Posterior cingulate gyrus (tissue), 11 donors: Measurements from ENCODE around the gene AMN1.
"Not testable (repeated sequence)": the region's sequence is repeated elsewhere in the genome, so short reads cannot be mapped to it uniquely, and the experiment has no call there.

Source experiments
- DNase-seq, 10 donors: peaks; one replicate each; pipeline versions ENCODE4 v3.0.0 to v3.0.0-alpha.2; 2020 to 2021; ENCODE audit warnings: mixed read lengths in 3 of 10
- intact Hi-C: fragments of 100-400 bp; cut with DNase I; formaldehyde crosslinking; loops from one replicate; pipeline ENCODE4 v1.15.1; 2023

The AMN1 gene

DNA sequence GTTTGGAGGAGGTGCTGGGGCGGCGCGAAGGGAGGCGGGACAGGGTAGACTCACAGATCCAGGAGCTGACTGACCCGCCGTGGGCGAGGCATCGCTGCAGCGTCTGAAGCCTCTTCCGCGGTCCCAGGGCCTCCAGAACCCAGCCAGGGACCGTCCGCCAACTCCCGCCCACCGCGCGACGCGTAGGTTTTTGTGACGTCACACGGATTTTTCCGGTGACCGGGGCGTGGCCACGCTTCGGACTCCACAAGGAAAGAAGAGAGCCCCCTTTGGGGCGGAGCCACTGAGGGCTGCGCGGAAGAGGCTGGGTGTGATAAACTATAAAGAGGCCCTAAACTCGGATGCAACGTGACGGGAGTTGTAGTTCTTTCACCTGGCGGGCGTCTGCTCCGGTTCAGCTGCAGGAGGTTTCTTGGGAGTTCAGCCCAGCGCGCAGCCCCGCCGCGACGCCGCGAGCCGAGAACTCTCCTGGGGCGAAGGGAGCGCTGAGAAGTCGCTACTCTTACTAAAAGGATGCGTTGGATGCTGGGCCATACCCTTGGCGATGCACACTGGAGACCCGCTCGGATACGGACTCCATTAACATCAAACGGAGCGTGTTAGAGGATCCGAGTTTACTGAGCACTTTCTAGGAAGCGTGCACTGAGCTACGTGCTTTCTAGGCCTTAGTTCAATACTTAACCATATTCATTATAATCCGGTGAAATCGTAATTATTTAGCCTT lies at the start of gene AMN1:
TSS of gene AMN1 (minus strand) at position 105 of the 724 bp plus-strand sequence. CDS start at position 92, 13 bp downstream.
- intact Hi-C loops = loop anchor here (2.0 to 5.0 kb wide), 2 partner anchors 70 to 233 kb away; partner anchors contain the start of gene ETFBKMT

GRCh38 chr12:31773867-31774266 lies 45.0 kb upstream of the AMN1 start:
- intact Hi-C loops = loop anchor here (10.0 kb wide), 1 partner anchor 61 kb away; no protein-coding TSS in a partner anchor
- no peak for DNase-seq

More for the DNA sequence above, at the start of gene AMN1:
- peak; percentile 96 to 100 (median 98) for DNase-seq

GRCh38 chr12:31773223-31773750 lies 44.5 kb upstream of the AMN1 start:
- intact Hi-C loops = loop anchor here (10.0 kb wide), 1 partner anchor 62 kb away; no protein-coding TSS in a partner anchor
- no peak for DNase-seq

GRCh38 chr12:31772685-31773222 lies 43.9 kb upstream of the AMN1 start:
- DNase-seq = no peak
- intact Hi-C loops = loop anchor here (10.0 kb wide), 1 partner anchor 62 kb away; no protein-coding TSS in a partner anchor

DNA sequence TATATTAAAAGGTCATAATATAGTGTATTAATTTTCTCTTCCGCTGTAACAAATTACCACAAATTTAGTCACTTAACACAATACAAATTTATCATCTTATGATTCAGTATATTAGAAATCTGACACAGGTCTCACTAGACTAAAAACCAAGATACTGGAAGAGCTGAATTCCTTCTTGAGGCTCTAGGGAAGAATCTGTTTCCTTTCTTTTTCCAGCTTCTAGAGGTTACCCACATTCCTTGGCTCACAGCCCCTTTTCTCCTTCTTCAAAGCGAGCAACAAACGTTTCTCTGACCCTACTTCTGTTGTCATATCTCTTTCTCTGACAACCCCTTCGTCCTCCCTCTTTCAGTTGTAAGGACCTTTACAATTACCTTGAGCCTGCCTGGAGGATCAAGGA lies 43.4 kb upstream of the AMN1 start:
- intact Hi-C loops = loop anchor here (10.0 kb wide), 1 partner anchor 63 kb away; no protein-coding TSS in a partner anchor
- no peak for DNase-seq

DNA sequence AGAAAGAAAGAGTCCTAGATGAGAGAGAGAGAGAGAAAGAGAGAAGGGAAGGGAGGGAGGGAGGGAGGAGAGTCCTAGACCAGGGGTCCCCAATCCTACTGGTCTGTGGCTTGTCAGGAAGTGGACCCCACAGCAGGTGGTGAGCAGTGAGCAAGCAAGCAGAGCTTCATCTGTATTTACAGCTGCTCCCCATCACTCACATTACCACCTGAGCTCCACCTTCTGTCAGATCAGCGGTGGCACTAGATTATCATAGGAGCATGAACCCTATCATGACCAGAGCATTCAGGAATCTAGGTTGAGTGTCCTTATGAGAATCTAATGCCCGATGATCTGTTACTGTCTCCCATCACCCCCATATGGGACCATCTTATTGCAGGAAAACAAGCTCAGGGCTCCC lies 39.2 kb upstream of the AMN1 start:
- intact Hi-C loops = no loop called here

DNA sequence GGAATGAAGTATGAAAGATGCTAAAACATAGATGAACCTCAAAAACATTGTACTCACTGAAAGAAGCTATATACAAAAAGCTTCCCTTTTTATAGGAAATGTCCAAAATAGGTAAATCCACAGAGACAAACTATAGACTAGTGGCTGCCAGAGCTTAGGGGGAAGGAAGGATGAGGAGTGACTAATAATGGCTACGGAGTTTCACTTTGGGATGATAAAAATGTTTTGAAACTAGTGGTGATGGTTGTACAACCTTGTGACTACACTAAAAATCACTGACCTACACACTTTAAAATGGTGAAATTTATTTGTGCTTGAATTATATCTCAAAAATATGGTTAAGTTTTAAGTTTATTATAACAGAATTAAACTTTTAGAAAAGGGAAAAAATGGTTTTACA lies 37.1 kb upstream of the AMN1 start:
- intact Hi-C loops = no loop called here
- no peak for DNase-seq

More for the DNA sequence above, 39.2 kb upstream of the AMN1 start:
- no peak for DNase-seq

GRCh38 chr12:31759632-31760459 lies 31.0 kb upstream of the AMN1 start:
- DNase-seq = no peak
- intact Hi-C loops = no loop called here

- DNase-seq, intact Hi-C loops: not testable (repeated sequence)
Observed at GRCh38 chr12:31758297-31758696, 29.5 kb upstream of the AMN1 start.

DNA sequence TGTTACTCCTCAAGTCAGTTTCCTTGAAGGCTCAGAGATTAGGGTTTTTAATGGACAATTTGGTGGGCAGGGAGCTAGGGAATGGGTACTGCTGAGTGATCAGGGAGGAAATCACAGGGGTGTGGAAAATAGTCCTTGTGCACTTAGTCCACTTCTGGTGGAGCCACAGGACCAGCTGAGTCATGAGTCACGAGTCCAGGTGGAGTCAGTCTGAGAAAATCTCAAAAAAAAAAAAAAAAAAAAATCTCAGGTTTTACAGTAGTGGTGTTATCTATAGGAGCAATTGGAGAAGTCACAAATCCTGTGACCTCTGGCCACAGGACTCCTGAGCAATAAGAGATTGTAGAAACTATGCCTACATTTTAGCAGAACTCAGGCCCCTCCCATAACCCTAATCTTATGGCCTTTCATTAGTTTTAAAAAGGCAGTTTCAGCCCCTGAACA lies 28.2 kb upstream of the AMN1 start:
- intact Hi-C loops = no loop called here
- DNase-seq = no peak

DNA sequence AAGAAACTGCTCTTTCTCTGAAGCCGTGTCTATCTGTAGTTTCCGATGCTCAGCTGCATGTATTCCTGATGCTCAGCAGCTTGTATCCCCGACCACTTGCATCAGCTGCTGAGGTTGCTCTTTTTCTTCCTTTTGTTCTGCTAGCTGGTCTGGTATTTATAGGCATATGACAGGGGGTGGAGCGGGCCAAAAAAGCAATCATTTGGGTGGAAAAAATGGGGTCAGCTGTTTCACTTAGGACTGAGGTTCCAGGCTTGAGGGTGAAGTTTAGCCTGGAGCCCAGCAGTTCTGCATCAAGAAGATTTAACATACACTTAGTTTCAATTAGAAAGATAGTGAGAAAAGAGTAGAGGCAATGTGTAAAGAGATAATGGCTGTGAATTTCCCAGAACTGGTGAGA lies 23.6 kb upstream of the AMN1 start:
- intact Hi-C loops = no loop called here
- no peak for DNase-seq

DNA sequence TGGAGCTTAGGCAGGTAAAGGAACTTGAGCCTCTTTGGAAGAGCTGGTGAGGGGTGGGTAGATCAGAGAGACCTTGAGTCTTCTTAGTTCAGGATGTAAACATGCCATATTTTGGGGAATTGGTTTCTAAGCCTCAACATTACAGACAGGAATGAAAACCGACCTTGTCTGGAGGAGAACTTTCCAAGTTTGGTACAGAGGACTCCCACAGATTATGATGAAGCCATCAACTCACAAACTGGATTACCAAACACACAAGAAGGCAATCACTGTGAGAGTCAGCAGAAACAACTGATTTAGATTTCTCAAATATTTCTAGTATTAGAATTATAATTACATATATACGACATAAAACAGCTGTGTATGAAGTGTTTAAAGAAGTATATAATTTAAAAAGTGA lies 22.3 kb upstream of the AMN1 start:
- DNase-seq = no peak
- intact Hi-C loops = no loop called here

- no peak for DNase-seq
- intact Hi-C loops = no loop called here
Observed at GRCh38 chr12:31750747-31751039, 21.9 kb upstream of the AMN1 start.

- intact Hi-C loops = no loop called here
- DNase-seq = no peak
Observed at GRCh38 chr12:31749024-31749704, 20.3 kb upstream of the AMN1 start.

DNA sequence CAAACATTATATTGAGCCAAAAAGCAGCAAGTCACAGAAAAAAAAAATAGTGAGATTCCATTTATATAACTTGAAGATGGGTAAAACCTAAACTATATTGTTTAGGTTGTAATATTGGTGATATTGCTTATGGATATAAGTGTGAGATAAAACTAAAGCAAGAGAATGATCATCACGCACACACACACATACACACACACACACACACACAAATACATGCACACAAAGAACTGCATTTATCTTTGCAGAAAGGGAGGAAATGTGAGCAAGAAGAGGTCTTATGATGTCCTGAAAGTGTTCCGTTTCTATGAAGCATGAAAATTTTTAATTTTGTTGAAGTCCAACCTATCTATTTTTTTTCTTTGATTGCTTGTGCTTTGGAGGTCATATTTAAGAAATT lies 16.4 kb upstream of the AMN1 start:
- intact Hi-C loops = no loop called here
- DNase-seq = no peak

GRCh38 chr12:31744363-31744762 lies 15.5 kb upstream of the AMN1 start:
- intact Hi-C loops, DNase-seq: not testable (repeated sequence)

DNA sequence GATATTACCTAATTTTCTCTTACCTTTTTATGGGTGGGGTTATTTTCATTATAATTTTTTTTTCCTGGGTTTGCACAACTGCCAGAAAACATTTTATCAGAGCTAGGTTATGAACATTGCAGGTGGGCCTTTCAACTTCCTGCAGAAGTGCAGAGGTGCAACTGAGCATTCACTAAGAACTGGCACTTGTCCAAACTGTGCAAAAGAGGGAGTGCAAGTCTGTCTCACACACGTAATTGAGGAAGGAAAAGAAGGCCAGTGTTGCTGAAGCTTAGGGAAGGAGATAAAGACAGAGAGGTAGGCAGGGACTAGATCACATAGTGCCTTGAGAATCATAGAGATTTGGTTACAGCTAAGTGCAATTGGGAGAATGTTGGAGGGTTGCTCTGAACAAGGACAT lies 14.1 kb upstream of the AMN1 start:
- intact Hi-C loops = no loop called here
- no peak for DNase-seq

GRCh38 chr12:31740628-31741027 lies 11.8 kb upstream of the AMN1 start:
- intact Hi-C loops = no loop called here
- DNase-seq = no peak

- intact Hi-C loops = no loop called here
- no peak for DNase-seq
Observed at GRCh38 chr12:31737763-31738162, 8.9 kb upstream of the AMN1 start.

DNA sequence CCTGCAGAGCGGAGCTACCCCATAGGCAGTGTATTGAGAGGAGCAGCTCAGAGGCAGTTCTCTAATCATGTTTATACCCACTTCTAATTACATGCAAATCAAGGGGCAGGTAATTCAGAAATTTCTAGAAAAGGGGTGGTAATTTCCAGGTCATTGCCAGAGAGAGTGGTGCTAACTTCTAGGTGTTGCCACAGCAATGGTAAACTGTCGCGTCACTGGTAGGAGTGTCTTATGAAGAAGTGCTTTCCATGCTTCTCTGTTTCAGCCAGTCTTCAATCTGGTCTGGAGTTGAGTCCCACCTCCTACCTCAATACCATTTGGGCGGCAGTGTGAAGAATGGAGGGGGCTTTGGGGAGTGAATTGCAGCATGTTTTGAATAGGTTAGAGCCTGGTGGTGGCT lies 8.5 kb upstream of the AMN1 start:
- DNase-seq = no peak
- intact Hi-C loops = no loop called here
